GM23338 (cell line): ENCODE measurements around the gene COL25A1. TPM values are rescaled to one million over a fixed set of nuclear protein-coding genes. Genes with fewer than 3 reads are reported as not detected.

Experiments
- ATAC-seq: fragments of 200-7000 bp; cut with Tn5 transposase; 3 replicates; pipeline ENCODE4 v1.9.1; 2020
- DNase-seq: peaks from one replicate; pipeline ENCODE4 v3.0.0-alpha.2; 2015; ENCODE audit warnings: low spot score
- H2AFZ ChIP-seq: fragments of 200-600 bp; sonication (generic); 2 replicates; pipeline ENCODE4 v1.8.0; 2016; ENCODE audit warnings: antibody characterized with exemption, mild to moderate bottlenecking, moderate library complexity
- H3F3A ChIP-seq: fragments of 200-600 bp; sonication (generic); replicated peaks from 2 replicates; pipeline ENCODE4 v1.8.0; 2017; ENCODE audit warnings: antibody characterized with exemption, mixed run types, low read depth
- H3K27ac ChIP-seq: fragments of 200-600 bp; sonication (generic); 2 replicates; pipeline ENCODE4 v1.6.1; 2016; ENCODE audit warnings: low read depth
- H3K27me3 ChIP-seq: fragments of 200-600 bp; sonication (generic); 2 replicates; pipeline ENCODE4 v1.8.0; 2016; ENCODE audit warnings: mild to moderate bottlenecking, mixed run types, moderate library complexity; ENCODE audit not compliant: insufficient read depth
- H3K36me3 ChIP-seq: fragments of 200-600 bp; sonication (generic); 2 replicates; pipeline ENCODE4 v1.8.0; 2016; ENCODE audit warnings: mild to moderate bottlenecking; ENCODE audit not compliant: insufficient read depth
- H3K4me1 ChIP-seq: fragments of 200-600 bp; sonication (generic); 2 replicates; pipeline ENCODE4 v1.8.0; 2016; ENCODE audit warnings: mild to moderate bottlenecking, moderate library complexity; ENCODE audit not compliant: insufficient read depth
- H3K4me2 ChIP-seq: fragments of 200-600 bp; sonication (generic); 2 replicates; pipeline ENCODE4 v1.7.1; 2017; ENCODE audit warnings: mixed run types
- H3K4me3 ChIP-seq: fragments of 200-600 bp; sonication (generic); 2 replicates; pipeline ENCODE4 v1.6.1; 2016; ENCODE audit warnings: mixed run types
- H3K79me2 ChIP-seq: fragments of 200-600 bp; sonication (generic); replicated peaks from 2 replicates; pipeline ENCODE4 v1.8.0; 2017; ENCODE audit warnings: mild to moderate bottlenecking; ENCODE audit not compliant: insufficient read depth
- H3K9me2 ChIP-seq: fragments of 200-600 bp; sonication (generic); 2 replicates; pipeline ENCODE4 v1.8.0; 2017; ENCODE audit not compliant: insufficient read depth
- H4K20me1 ChIP-seq: fragments of 200-600 bp; sonication (generic); replicated peaks from 2 replicates; pipeline ENCODE4 v1.8.0; 2017; ENCODE audit warnings: mild to moderate bottlenecking; ENCODE audit not compliant: insufficient read depth
- H3K27ac Mint-ChIP-seq: 2 replicates; pipeline ENCODE4 v1.8.0; 2020; ENCODE audit warnings: inconsistent platforms, mild to moderate bottlenecking, moderate library complexity, mixed read lengths
- H3K27me3 Mint-ChIP-seq: 3 replicates; pipeline ENCODE4 v1.8.0; 2022; ENCODE audit warnings: low read depth, mild to moderate bottlenecking, moderate library complexity, mixed read lengths, inconsistent platforms; ENCODE audit not compliant: insufficient read depth, poor library complexity
- H3K36me3 Mint-ChIP-seq: 3 replicates; pipeline ENCODE4 v1.8.0; 2021; ENCODE audit warnings: low read depth, mild to moderate bottlenecking, inconsistent platforms, moderate library complexity, mixed read lengths
- H3K4me1 Mint-ChIP-seq: 3 replicates; pipeline ENCODE4 v1.8.0; 2020; ENCODE audit warnings: mild to moderate bottlenecking, inconsistent platforms, mixed read lengths
- H3K4me3 Mint-ChIP-seq: 3 replicates; pipeline ENCODE4 v1.8.0; 2021; ENCODE audit warnings: moderate library complexity, mild to moderate bottlenecking, inconsistent platforms, mixed read lengths
- H3K9me3 Mint-ChIP-seq: 3 replicates; pipeline ENCODE4 v1.8.0; 2020; ENCODE audit warnings: moderate library complexity, mild to moderate bottlenecking, inconsistent platforms, mixed read lengths
- CREB1 ChIP-seq: fragments of 250-450 bp; sonication (Bioruptor Pico); IDR thresholded peaks from 2 replicates; pipeline ENCODE4 v1.5.0; 2020; ENCODE audit warnings: low read depth, mild to moderate bottlenecking, moderate library complexity
- EZH2 ChIP-seq: fragments of 200-600 bp; sonication (generic); IDR thresholded peaks from one replicate; pipeline ENCODE4 v1.8.0; 2017; ENCODE audit warnings: antibody characterized with exemption, mild to moderate bottlenecking, low read depth; ENCODE audit not compliant: unreplicated experiment
- EZH2phosphoT487 ChIP-seq: fragments of 200-600 bp; sonication (generic); IDR thresholded peaks from one replicate; pipeline ENCODE4 v1.8.1; 2018; ENCODE audit warnings: antibody characterized with exemption; ENCODE audit not compliant: unreplicated experiment
- JUNB ChIP-seq: IDR thresholded peaks from one replicate; pipeline ENCODE4 v1.6.1; 2016; ENCODE audit warnings: antibody characterized with exemption; ENCODE audit not compliant: unreplicated experiment
- NANOG ChIP-seq: IDR thresholded peaks from 2 replicates; pipeline ENCODE4 v1.6.1; 2016; ENCODE audit warnings: antibody characterized with exemption, borderline replicate concordance
- POLR2AphosphoS5 ChIP-seq: IDR thresholded peaks from 2 replicates; pipeline ENCODE4 v1.6.1; 2016; ENCODE audit warnings: antibody characterized with exemption, low read depth
- REST ChIP-seq: IDR thresholded peaks from one replicate; pipeline ENCODE4 v1.6.1; 2018; ENCODE audit warnings: antibody characterized with exemption; ENCODE audit not compliant: unreplicated experiment
- STAT1 ChIP-seq: IDR thresholded peaks from one replicate; pipeline ENCODE4 v1.6.1; 2016; ENCODE audit warnings: antibody characterized with exemption; ENCODE audit not compliant: unreplicated experiment
- ZNF114 ChIP-seq: fragments of 250-450 bp; sonication (Bioruptor Pico); IDR thresholded peaks from 2 replicates; pipeline ENCODE4 v1.5.0; 2020; ENCODE audit warnings: mild to moderate bottlenecking, moderate library complexity
- ZNF331 ChIP-seq: fragments of 250-450 bp; sonication (Bioruptor Pico); IDR thresholded peaks from 2 replicates; pipeline ENCODE4 v1.5.0; 2020; ENCODE audit warnings: low read depth, mild to moderate bottlenecking, moderate library complexity
- polyA plus RNA-seq: library from polyadenylated mRNA; unstranded; fragments of >200 nt; fragmentation: Nextera tagmentation; extraction: Ambion mirVana; gene quantifications from 2 replicates; pipeline ENCODE4 v1.2.1, GENCODE V29; 2016
- total RNA-seq: library from RNA; depleted of rRNA; stranded (reverse); fragments of >200 nt; shearing (Covaris generic); gene quantifications from 2 replicates; pipeline ENCODE4 v1.2.3, GENCODE V29; 2014
- TF ChIP-seq, protein P1 (sequence below): fragments of 250-450 bp; sonication (Bioruptor Pico); IDR thresholded peaks from 2 replicates; pipeline ENCODE4 v1.5.0; 2020; ENCODE audit warnings: mild to moderate bottlenecking, moderate library complexity
- TF ChIP-seq, protein P2 (sequence below): IDR thresholded peaks from 2 replicates; pipeline ENCODE4 v1.6.1; 2016; ENCODE audit warnings: antibody characterized with exemption
- TF ChIP-seq, protein P3 (sequence below), 2 experiments: fragments of 200-600 bp in 1 of 2; sonication (generic) in 1 of 2; conservative IDR thresholded peaks; 2 replicates each; pipeline versions ENCODE4 v1.5.1 to v1.6.1; 2016 to 2017; ENCODE audit warnings: antibody characterized with exemption in 2 of 2, low read depth in 2 of 2, mild to moderate bottlenecking in 2 of 2, moderate library complexity in 1 of 2

COL25A1 gene
- total and polyA plus RNA-seq, 2 experiments from 2014 or later, result 3.9 to 5.6 TPM

GRCh38 chr4:109263721-109264120 is 38.7 kb downstream of the COL25A1 start:
- H3K4me1 ChIP-seq, result no peaks in the 10 kb centered on the region
- no peaks in the 10 kb centered on the region for H3K9me3 Mint-ChIP-seq
- no peak overlapping the region for H3K27ac Mint-ChIP-seq
- no peaks in the 10 kb centered on the region for H3K27me3 ChIP-seq
- no peak overlapping the region for H3K4me3 ChIP-seq
- no peak for ATAC-seq
- H3K4me2 ChIP-seq, result no peak overlapping the region
- H3K4me1 Mint-ChIP-seq, result no peaks in the 10 kb centered on the region
- no peaks in the 10 kb centered on the region for H3K9me2 ChIP-seq
- no peaks in the 10 kb centered on the region for H4K20me1 ChIP-seq
- H3K36me3 Mint-ChIP-seq, result no peaks in the 10 kb centered on the region
- no peak overlapping the region for H2AFZ ChIP-seq
- H3F3A ChIP-seq, result no peaks in the 10 kb centered on the region
- H3K27ac ChIP-seq, result no peak overlapping the region
- H3K27me3 Mint-ChIP-seq, result no peaks in the 10 kb centered on the region
- no peaks in the 10 kb centered on the region for H3K79me2 ChIP-seq
- no peak for DNase-seq
- H3K4me3 Mint-ChIP-seq, result no peak overlapping the region
- no peaks in the 10 kb centered on the region for H3K36me3 ChIP-seq
- TF ChIP-seq, protein P1, sequence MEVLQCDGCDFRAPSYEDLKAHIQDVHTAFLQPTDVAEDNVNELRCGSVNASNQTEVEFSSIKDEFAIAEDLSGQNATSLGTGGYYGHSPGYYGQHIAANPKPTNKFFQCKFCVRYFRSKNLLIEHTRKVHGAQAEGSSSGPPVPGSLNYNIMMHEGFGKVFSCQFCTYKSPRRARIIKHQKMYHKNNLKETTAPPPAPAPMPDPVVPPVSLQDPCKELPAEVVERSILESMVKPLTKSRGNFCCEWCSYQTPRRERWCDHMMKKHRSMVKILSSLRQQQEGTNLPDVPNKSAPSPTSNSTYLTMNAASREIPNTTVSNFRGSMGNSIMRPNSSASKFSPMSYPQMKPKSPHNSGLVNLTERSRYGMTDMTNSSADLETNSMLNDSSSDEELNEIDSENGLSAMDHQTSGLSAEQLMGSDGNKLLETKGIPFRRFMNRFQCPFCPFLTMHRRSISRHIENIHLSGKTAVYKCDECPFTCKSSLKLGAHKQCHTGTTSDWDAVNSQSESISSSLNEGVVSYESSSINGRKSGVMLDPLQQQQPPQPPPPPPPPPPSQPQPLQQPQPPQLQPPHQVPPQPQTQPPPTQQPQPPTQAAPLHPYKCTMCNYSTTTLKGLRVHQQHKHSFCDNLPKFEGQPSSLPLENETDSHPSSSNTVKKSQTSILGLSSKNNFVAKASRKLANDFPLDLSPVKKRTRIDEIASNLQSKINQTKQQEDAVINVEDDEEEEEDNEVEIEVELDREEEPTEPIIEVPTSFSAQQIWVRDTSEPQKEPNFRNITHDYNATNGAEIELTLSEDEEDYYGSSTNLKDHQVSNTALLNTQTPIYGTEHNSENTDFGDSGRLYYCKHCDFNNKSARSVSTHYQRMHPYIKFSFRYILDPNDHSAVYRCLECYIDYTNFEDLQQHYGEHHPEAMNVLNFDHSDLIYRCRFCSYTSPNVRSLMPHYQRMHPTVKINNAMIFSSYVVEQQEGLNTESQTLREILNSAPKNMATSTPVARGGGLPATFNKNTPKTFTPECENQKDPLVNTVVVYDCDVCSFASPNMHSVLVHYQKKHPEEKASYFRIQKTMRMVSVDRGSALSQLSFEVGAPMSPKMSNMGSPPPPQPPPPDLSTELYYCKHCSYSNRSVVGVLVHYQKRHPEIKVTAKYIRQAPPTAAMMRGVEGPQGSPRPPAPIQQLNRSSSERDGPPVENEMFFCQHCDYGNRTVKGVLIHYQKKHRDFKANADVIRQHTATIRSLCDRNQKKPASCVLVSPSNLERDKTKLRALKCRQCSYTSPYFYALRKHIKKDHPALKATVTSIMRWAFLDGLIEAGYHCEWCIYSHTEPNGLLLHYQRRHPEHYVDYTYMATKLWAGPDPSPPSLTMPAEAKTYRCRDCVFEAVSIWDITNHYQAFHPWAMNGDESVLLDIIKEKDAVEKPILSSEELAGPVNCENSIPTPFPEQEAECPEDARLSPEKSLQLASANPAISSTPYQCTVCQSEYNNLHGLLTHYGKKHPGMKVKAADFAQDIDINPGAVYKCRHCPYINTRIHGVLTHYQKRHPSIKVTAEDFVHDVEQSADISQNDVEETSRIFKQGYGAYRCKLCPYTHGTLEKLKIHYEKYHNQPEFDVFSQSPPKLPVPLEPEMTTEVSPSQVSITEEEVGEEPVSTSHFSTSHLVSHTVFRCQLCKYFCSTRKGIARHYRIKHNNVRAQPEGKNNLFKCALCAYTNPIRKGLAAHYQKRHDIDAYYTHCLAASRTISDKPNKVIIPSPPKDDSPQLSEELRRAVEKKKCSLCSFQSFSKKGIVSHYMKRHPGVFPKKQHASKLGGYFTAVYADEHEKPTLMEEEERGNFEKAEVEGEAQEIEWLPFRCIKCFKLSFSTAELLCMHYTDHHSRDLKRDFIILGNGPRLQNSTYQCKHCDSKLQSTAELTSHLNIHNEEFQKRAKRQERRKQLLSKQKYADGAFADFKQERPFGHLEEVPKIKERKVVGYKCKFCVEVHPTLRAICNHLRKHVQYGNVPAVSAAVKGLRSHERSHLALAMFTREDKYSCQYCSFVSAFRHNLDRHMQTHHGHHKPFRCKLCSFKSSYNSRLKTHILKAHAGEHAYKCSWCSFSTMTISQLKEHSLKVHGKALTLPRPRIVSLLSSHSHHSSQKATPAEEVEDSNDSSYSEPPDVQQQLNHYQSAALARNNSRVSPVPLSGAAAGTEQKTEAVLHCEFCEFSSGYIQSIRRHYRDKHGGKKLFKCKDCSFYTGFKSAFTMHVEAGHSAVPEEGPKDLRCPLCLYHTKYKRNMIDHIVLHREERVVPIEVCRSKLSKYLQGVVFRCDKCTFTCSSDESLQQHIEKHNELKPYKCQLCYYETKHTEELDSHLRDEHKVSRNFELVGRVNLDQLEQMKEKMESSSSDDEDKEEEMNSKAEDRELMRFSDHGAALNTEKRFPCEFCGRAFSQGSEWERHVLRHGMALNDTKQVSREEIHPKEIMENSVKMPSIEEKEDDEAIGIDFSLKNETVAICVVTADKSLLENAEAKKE (CRISPR knock-in tag), result no peak
- TF ChIP-seq ZNF114 (no peak), REST (no peak), JUNB (no peak), STAT1 (no peak), ZNF331 (no peak), NANOG (no peak), EZH2phosphoT487 (no peak), CREB1 (CRISPR knock-in tag) (no peak), EZH2 (no peak), POLR2AphosphoS5 (no peak)
- TF ChIP-seq, protein P2, sequence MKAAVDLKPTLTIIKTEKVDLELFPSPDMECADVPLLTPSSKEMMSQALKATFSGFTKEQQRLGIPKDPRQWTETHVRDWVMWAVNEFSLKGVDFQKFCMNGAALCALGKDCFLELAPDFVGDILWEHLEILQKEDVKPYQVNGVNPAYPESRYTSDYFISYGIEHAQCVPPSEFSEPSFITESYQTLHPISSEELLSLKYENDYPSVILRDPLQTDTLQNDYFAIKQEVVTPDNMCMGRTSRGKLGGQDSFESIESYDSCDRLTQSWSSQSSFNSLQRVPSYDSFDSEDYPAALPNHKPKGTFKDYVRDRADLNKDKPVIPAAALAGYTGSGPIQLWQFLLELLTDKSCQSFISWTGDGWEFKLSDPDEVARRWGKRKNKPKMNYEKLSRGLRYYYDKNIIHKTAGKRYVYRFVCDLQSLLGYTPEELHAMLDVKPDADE, result no peak
- TF ChIP-seq, protein P3, sequence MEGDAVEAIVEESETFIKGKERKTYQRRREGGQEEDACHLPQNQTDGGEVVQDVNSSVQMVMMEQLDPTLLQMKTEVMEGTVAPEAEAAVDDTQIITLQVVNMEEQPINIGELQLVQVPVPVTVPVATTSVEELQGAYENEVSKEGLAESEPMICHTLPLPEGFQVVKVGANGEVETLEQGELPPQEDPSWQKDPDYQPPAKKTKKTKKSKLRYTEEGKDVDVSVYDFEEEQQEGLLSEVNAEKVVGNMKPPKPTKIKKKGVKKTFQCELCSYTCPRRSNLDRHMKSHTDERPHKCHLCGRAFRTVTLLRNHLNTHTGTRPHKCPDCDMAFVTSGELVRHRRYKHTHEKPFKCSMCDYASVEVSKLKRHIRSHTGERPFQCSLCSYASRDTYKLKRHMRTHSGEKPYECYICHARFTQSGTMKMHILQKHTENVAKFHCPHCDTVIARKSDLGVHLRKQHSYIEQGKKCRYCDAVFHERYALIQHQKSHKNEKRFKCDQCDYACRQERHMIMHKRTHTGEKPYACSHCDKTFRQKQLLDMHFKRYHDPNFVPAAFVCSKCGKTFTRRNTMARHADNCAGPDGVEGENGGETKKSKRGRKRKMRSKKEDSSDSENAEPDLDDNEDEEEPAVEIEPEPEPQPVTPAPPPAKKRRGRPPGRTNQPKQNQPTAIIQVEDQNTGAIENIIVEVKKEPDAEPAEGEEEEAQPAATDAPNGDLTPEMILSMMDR (conservative IDR thresholded peaks at IDR 0.05; ENCODE audit: low read depth in 2 of 2), result no peak
